K562 (cell line): Measurements from ENCODE around the gene CEMIP2. TPM values are rescaled to one million over a fixed set of nuclear protein-coding genes. Genes with fewer than 3 reads are reported as not detected.

Experiments
- ATAC-seq: fragments of 200-7000 bp; cut with Tn5 transposase; 3 replicates; pipeline ENCODE4 v1.9.1; 2020; ENCODE audit warnings: moderate library complexity
- BruUV-seq: library from RNA; stranded (reverse); fragments of 400-500 nt; replicated peaks from 2 replicates; lab custom pipeline; 2021; lab: Mats Ljungman, UMichigan
- CTCF ChIA-PET: fragments of 300-600 bp; formaldehyde crosslinking; extraction: SDS; loops from one replicate; lab custom pipeline; 2021; ENCODE audit warnings: low intra/inter-chr PET ratio; lab: Yijun Ruan, JAX
- POLR2A ChIA-PET: fragments of 300-600, 350-650 bp; sonication (Branson Sonifier 250); formaldehyde crosslinking; extraction: SDS; loops from one replicate; lab custom pipeline; 2021; ENCODE audit warnings: antibody characterized with exemption, inconsistent platforms; lab: Yijun Ruan, JAX
- DNase-seq, 4 experiments: peaks; one replicate each; pipeline versions ENCODE4 v3.0.0 to v3.0.0-alpha.2; 2011 to 2018; ENCODE audit warnings: low spot score in 3 of 4, mixed read lengths in 3 of 4; ENCODE audit errors: extremely low read depth in 1 of 4
- FAIRE-seq: peaks from 2 replicates; lab custom pipeline; 2011; peaks lifted over from hg19 to GRCh38; lab: Jason Lieb, UNC
- H2AFZ ChIP-seq: 2 replicates; pipeline ENCODE4 v1.6.0; 2011; ENCODE audit warnings: low read depth, low read length, control low read depth, inconsistent platforms
- H3K27ac ChIP-seq: fragments of 200-600 bp; 3 replicates; pipeline ENCODE4 v1.8.0; 2011; ENCODE audit warnings: low read depth, mild to moderate bottlenecking, control low read depth, inconsistent platforms, low read length, moderate library complexity, mixed read lengths; ENCODE audit errors: extremely low read depth
- H3K27me3 ChIP-seq, 2 experiments: fragments of 300-600 bp in 1 of 2; 2 replicates in 1 of 2; 3 replicates in 1 of 2; pipeline versions ENCODE4 v1.6.0 to v1.8.0; 2011; ENCODE audit warnings: inconsistent platforms in 2 of 2, low read length in 2 of 2, mild to moderate bottlenecking in 1 of 2, mixed read lengths in 1 of 2, moderate library complexity in 1 of 2; ENCODE audit not compliant: control insufficient read depth in 2 of 2, insufficient read depth in 2 of 2
- H3K36me3 ChIP-seq: fragments of 300-600 bp; 3 replicates; pipeline ENCODE4 v1.8.0; 2011; ENCODE audit warnings: mild to moderate bottlenecking, low read length, inconsistent platforms; ENCODE audit not compliant: control insufficient read depth, insufficient read depth
- H3K4me1 ChIP-seq, 2 experiments: fragments of 200-600 bp in 1 of 2; replicated peaks in 1 of 2; 2 replicates in 1 of 2; 3 replicates in 1 of 2; pipeline versions ENCODE4 v1.5.1 to v1.8.0; 2011; ENCODE audit warnings: inconsistent platforms in 2 of 2, low read length in 2 of 2, mild to moderate bottlenecking in 1 of 2, mixed read lengths in 1 of 2, moderate library complexity in 1 of 2; ENCODE audit not compliant: control insufficient read depth in 2 of 2, insufficient read depth in 2 of 2
- H3K4me2 ChIP-seq: 2 replicates; pipeline ENCODE4 v1.6.1; 2011; ENCODE audit warnings: low read length, control low read depth, inconsistent platforms, mixed read lengths; ENCODE audit not compliant: insufficient read depth
- H3K4me3 ChIP-seq: fragments of 200-600 bp; sonication (generic), shearing (Covaris generic); 2 replicates; pipeline ENCODE4 v1.5.1; 2016; ENCODE audit warnings: control low read depth, inconsistent platforms
- H3K79me2 ChIP-seq: fragments of 200-600 bp; 3 replicates; pipeline ENCODE4 v1.8.0; 2011; ENCODE audit warnings: low read length, inconsistent platforms; ENCODE audit not compliant: control insufficient read depth, insufficient read depth
- H3K9ac ChIP-seq, 2 experiments: 2 replicates each; pipeline versions ENCODE4 v1.6.0 to v1.6.1; 2011; ENCODE audit warnings: low read depth in 2 of 2, low read length in 2 of 2, control low read depth in 1 of 2, inconsistent platforms in 1 of 2, mild to moderate bottlenecking in 1 of 2, mixed read lengths in 1 of 2; ENCODE audit not compliant: insufficient read depth in 1 of 2
- H3K9me1 ChIP-seq: one replicate; pipeline ENCODE4 v1.6.0; 2011; ENCODE audit warnings: inconsistent platforms, mild to moderate bottlenecking, low read length, moderate library complexity; ENCODE audit not compliant: control insufficient read depth, insufficient read depth
- H3K9me3 ChIP-seq: replicated peaks from 2 replicates; pipeline ENCODE4 v1.5.1; 2011; ENCODE audit warnings: low read depth, low read length, inconsistent platforms; ENCODE audit not compliant: control insufficient read depth, insufficient read depth
- H4K20me1 ChIP-seq: replicated peaks from 2 replicates; pipeline ENCODE4 v1.6.1; 2011; ENCODE audit warnings: low read length, inconsistent platforms, mixed read lengths; ENCODE audit not compliant: control insufficient read depth, insufficient read depth
- DMBX1 ChIP-seq: fragments of 250-450 bp; sonication (Bioruptor Pico); IDR thresholded peaks from 2 replicates; pipeline ENCODE4 v1.8.0; 2022; ENCODE audit warnings: inconsistent platforms, mild to moderate bottlenecking, moderate library complexity, borderline replicate concordance
- MEIS2 ChIP-seq: fragments of 450-650 bp; IDR thresholded peaks from 2 replicates; pipeline ENCODE4 v1.6.1; 2014; ENCODE audit warnings: mild to moderate bottlenecking; ENCODE audit not compliant: partially characterized antibody
- NR2C1 ChIP-seq, 2 experiments: fragments of 450-650 bp; IDR thresholded peaks; 2 replicates each; pipeline ENCODE4 v1.6.1; 2017; ENCODE audit warnings: mild to moderate bottlenecking in 2 of 2, antibody characterized with exemption in 1 of 2, inconsistent platforms in 1 of 2, missing compliant biosample characterization in 1 of 2, missing genetic modification characterization in 1 of 2
- SPI1 ChIP-seq: IDR thresholded peaks from 2 replicates; pipeline ENCODE4 v1.6.1; 2011; ENCODE audit warnings: low read depth, low read length, control low read depth, borderline replicate concordance
- WGBS: fragments of 100-300 bp; shearing (Covaris generic); methylation state at CpG from one replicate; pipeline ENCODE4 v1.1.6; 2016; ENCODE audit warnings: low coverage, mixed read lengths; ENCODE audit not compliant: insufficient coverage; ENCODE audit errors: missing lambda C conversion rate; 5-methylcytosine and 5-hydroxymethylcytosine counted together
- in situ Hi-C: fragments of 300-500 bp; cut with MboI; formaldehyde crosslinking; loops from 4 replicates; pipeline ENCODE4 v1.15.0; 2018; ENCODE audit warnings: inconsistent platforms, mixed read lengths
- intact Hi-C: fragments of 100-400 bp; cut with micrococcal nuclease; formaldehyde crosslinking; loops from 2 replicates; pipeline ENCODE4 v1.14.2; 2022
- polyA plus RNA-seq, 8 experiments: library from polyadenylated mRNA; depleted of rRNA in 4 of 8; stranded (reverse) in 5 of 8; unstranded in 3 of 8; fragments of >200 nt; fragmentation: Nextera tagmentation in 2 of 8; fragmentation: Illumina TruSeq in 1 of 8; extraction: Ambion mirVana in 2 of 8; extraction: Trizol in 1 of 8; gene quantifications; 2 replicates each; pipeline versions ENCODE4 v1.2.1 to v1.2.3, GENCODE V29; 2011 to 2014; ENCODE audit warnings: inconsistent platforms in 1 of 8, missing spikeins in 1 of 8
- total RNA-seq, 7 experiments: library from RNA; depleted of rRNA in 6 of 7; stranded (reverse); fragments of >200 nt in 6 of 7; fragmentation: Illumina TruSeq in 2 of 7; extraction: Trizol in 2 of 7; gene quantifications; 2 replicates each; pipeline versions ENCODE4 v1.2.1 to v1.2.3, GENCODE V29; 2011 to 2021; ENCODE audit warnings: low replicate concordance in 1 of 7
- TF ChIP-seq, protein P1 (sequence below), 2 experiments: IDR thresholded peaks in 1 of 2; conservative IDR thresholded peaks in 1 of 2; 2 replicates each; pipeline ENCODE4 v1.6.1; 2016; ENCODE audit warnings: low read depth in 2 of 2, mild to moderate bottlenecking in 1 of 2, missing compliant biosample characterization in 1 of 2, missing genetic modification characterization in 1 of 2, moderate library complexity in 1 of 2

Gene CEMIP2
- total and polyA plus RNA-seq, 9 of the 15 experiments (the other 6 are each of a cell fraction or from before 2014, with no cell fraction given): 5.4 to 29.9 (median 14.2) TPM

GRCh38 chr9:71681708-71682272, 86.5 kb downstream of the CEMIP2 start (continued):
- TF ChIP-seq, protein P1, sequence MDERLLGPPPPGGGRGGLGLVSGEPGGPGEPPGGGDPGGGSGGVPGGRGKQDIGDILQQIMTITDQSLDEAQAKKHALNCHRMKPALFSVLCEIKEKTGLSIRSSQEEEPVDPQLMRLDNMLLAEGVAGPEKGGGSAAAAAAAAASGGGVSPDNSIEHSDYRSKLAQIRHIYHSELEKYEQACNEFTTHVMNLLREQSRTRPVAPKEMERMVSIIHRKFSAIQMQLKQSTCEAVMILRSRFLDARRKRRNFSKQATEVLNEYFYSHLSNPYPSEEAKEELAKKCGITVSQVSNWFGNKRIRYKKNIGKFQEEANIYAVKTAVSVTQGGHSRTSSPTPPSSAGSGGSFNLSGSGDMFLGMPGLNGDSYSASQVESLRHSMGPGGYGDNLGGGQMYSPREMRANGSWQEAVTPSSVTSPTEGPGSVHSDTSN (CRISPR knock-in tag; IDR thresholded peaks at IDR 0.05; ENCODE audit: low read depth): no peak
- TF ChIP-seq, protein P1 (tag; conservative IDR thresholded peaks at IDR 0.05; ENCODE audit: low read depth): peak; percentile 63
- no peak for TF ChIP-seq DMBX1
- peak; percentile 75 for TF ChIP-seq MEIS2

- no TSS peak for BruUV-seq
- TF ChIP-seq NR2C1 (IDR thresholded peaks at IDR 0.05) (no peak), NR2C1 (tag; IDR thresholded peaks at IDR 0.05) (no peak), SPI1 (peak; percentile 45; the same call in 1 of the 2 replicates)
- H3K79me2 ChIP-seq: no peaks in the 10 kb centered on the region
- 45% methylated on average over 1 of the region's 1 CpG for WGBS
- H4K20me1 ChIP-seq: no peaks in the 10 kb centered on the region
- no peak overlapping the region for H3K27ac ChIP-seq
- ChIA-PET CTCF (no interaction called here), POLR2A (no interaction called here)
- peaks cover 7 to 26% of the 10 kb centered on the region in 2 experiments; a peak in 4 of 5 replicates for H3K4me1 ChIP-seq
- no peak for DNase-seq
- no peaks in the 10 kb centered on the region for H3K27me3 ChIP-seq
- no peak overlapping the region for H3K4me3 ChIP-seq
- intact Hi-C loops (loop anchor here (2.0 kb wide), 1 partner anchor 52 kb away; no protein-coding TSS in a partner anchor), in situ Hi-C loops (no loop called here)
- H3K9me1 ChIP-seq: no peaks in the 10 kb centered on the region
- H3K9ac ChIP-seq: no peak overlapping the region
- no peak for FAIRE-seq
- no peak overlapping the region for H2AFZ ChIP-seq
- H3K36me3 ChIP-seq: peaks cover 5% of the 10 kb centered on the region; the same call in 2 of the 3 replicates
- no peaks in the 10 kb centered on the region for H3K9me3 ChIP-seq
- no peak for ATAC-seq
- no peak overlapping the region for H3K4me2 ChIP-seq
Observed at GRCh38 chr9:71681104-71681707, 87.1 kb downstream of the CEMIP2 start.
